T-helper 17 cell (primary cell): Measurements from ENCODE around the gene GALNT2. TPM values are rescaled to one million over a fixed set of nuclear protein-coding genes. Genes with fewer than 3 reads are reported as not detected.

Experiments used
- ATAC-seq: fragments of 150-1000 bp; cut with Tn5 transposase; 2 replicates; pipeline ENCODE4 v1.10.0; 2021; ENCODE audit warnings: mild to moderate bottlenecking, moderate library complexity
- DNase-seq, 3 donors: peaks; one replicate each; pipeline versions ENCODE4 v3.0.0 to v3.0.0-alpha.2; 2020 to 2021
- H3K9me3 ChIP-seq: one replicate; pipeline ENCODE4 v1.7.0; 2013; ENCODE audit warnings: low read length, mild to moderate bottlenecking; ENCODE audit not compliant: control insufficient read depth, poor library complexity, severe bottlenecking
- H3K27ac Mint-ChIP-seq: one replicate; pipeline ENCODE4 v1.8.0; 2022; ENCODE audit warnings: mild to moderate bottlenecking, moderate library complexity, mixed read lengths
- H3K27me3 Mint-ChIP-seq: one replicate; pipeline ENCODE4 v1.8.0; 2022; ENCODE audit warnings: mixed read lengths
- H3K36me3 Mint-ChIP-seq: one replicate; pipeline ENCODE4 v1.8.0; 2022; ENCODE audit warnings: low read depth, mixed read lengths
- H3K4me1 Mint-ChIP-seq: one replicate; pipeline ENCODE4 v1.8.0; 2022; ENCODE audit warnings: mild to moderate bottlenecking, mixed read lengths
- H3K4me3 Mint-ChIP-seq: one replicate; pipeline ENCODE4 v1.8.0; 2022; ENCODE audit warnings: mild to moderate bottlenecking, moderate library complexity, mixed read lengths
- total RNA-seq, 4 donors: library from RNA in 2 of 4; stranded (reverse) in 2 of 4; gene quantifications; one replicate each; pipeline ENCODE4 v1.2.3 and lab custom pipeline; 2022 to 2026

The GALNT2 gene
- total RNA-seq, 2 donors from 2014 or later: 16.6 to 19.8 TPM

DNA sequence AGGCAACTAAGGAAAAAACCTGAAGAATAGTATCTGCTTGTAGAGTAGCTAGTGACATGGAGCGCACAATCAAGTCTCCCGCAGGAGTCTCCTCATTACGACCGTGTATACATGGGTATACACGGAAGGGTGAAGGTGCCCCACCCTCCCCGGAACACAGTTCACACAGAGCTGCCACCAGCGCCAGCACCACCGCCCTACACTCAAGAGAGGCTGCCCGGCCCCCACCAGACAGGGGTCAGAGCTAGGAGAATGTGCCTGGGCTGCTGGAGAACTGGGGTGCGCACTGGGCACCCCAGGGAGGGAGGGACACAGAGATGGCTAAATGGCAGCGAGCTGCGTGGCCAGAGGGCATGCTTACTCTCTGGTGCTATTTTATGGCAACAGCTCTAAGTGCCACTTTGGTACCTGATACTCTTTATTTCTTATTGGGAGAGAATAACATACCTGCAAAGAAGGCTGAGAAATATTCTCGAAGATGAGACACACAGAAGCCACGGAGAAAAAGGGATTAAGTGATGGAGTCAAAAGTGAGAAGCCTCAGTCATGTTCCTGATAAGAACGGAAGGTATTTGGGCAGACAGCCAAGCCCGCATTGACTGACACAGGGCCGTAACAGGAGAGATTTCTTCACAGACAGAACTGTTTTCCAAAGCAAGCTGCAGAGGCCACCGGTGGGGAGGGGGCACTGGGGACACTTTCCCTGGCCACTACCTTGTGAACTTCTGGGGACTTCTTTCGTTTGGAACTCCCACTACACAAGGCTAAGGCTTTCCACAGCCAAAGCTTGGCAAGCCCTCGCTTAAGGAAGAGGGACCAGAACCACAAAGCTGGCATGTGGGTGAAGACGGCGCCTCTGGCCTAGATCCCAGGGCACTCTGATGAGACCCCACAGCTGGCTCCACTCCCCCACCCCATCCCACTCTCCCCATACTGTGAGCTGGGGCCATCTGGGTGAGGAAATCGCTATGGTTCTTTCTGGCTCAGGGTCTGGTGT is 251.1 kb downstream of the GALNT2 start:
- H3K4me3 Mint-ChIP-seq: no peak overlapping the region
- DNase-seq (no peak), ATAC-seq (no peak)
- no peak overlapping the region for H3K27ac Mint-ChIP-seq
- peaks cover 1% of the 10 kb centered on the region for H3K4me1 Mint-ChIP-seq
- no peaks in the 10 kb centered on the region for H3K9me3 ChIP-seq
- H3K27me3 Mint-ChIP-seq: peaks cover 16% of the 10 kb centered on the region
- H3K36me3 Mint-ChIP-seq: no peaks in the 10 kb centered on the region

DNA sequence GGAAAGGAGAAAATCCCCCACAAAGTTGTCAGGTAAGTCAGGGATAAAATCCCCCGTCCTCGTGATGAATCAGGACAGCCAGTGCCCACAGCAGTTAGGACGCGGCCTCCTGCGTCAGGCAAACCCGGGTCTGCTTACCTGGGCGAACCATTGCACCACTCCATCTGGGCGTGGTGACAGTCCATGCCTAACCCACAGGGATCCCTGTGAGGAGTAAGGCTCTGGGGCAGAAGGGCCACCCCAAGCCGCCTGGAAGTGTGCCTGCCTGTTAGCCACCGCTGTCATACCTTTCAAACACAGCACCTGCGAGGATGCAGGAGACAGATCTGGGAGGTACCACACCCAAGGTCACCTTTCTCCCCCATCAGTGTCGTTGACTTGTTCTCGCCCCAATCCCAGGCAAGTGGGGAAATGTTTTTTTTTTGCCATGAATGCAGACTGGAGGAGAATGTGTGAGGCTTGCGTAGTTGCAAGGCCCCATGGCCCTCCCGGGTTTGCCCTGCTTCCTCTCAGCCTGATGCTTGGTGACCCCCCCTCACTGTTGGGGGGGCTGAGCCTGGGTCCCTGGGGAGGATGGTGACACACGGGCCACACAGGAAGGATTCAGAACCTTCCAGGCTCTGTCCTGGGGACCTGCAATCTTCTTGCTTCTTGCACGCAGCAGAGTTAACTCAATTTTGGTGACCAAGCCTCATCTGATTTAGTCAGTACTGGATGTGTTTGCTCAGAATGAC is 252.1 kb downstream of the GALNT2 start:
- no peak for ATAC-seq
- Mint-ChIP-seq H3K4me3 (no peak overlapping the region), H3K4me1 (no peaks in the 10 kb centered on the region), H3K36me3 (no peaks in the 10 kb centered on the region), H3K27ac (no peak overlapping the region), H3K27me3 (peaks cover 13% of the 10 kb centered on the region)
- H3K9me3 ChIP-seq: no peaks in the 10 kb centered on the region
- DNase-seq: no peak

DNA sequence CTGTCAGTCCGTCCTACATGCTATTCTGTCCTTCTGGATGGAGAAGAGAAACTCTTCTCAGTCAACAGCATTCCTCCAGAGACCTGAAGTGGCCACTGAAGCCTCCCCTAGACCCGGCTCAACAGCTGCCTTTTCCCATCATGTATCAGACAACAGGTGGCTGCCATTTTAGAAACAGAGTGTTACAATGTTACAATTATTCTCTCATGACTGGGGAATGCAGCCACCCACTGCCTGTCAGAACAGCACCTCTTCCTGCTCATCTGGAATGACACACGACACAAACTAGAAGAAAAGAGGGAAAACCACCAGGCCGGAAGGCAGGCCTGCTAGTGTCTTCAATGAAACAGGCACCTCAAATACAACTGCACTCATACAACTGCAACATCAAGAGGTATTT is 253.8 kb downstream of the GALNT2 start:
- no peak overlapping the region for H3K27ac Mint-ChIP-seq
- no peak overlapping the region for H3K4me3 Mint-ChIP-seq

DNA sequence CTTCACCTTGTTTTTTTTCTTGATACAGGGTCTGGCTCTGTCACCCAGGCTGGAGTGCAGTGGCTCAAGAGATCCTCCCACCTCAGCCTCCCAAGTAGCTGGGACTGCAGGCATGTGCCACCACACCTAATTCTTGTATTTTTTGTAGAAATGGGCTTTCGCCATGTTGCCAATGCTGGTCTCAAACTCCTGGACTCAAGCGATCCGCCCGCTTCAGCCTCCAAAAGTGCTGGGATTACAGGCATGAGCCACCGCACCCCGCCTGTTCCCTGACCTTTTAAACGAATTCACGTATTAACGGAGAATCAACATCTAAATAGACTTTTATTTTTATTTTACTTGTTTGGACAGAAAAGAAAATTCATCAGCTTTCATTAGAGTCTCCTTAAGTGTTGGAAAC is 254.3 kb downstream of the GALNT2 start:
- ATAC-seq: no peak

More for the DNA sequence above, 253.8 kb downstream of the GALNT2 start:
- Mint-ChIP-seq H3K27me3 (peaks cover 13% of the 10 kb centered on the region), H3K36me3 (no peaks in the 10 kb centered on the region), H3K4me1 (no peaks in the 10 kb centered on the region)
- ATAC-seq (no peak), DNase-seq (no peak)
- no peaks in the 10 kb centered on the region for H3K9me3 ChIP-seq

DNA sequence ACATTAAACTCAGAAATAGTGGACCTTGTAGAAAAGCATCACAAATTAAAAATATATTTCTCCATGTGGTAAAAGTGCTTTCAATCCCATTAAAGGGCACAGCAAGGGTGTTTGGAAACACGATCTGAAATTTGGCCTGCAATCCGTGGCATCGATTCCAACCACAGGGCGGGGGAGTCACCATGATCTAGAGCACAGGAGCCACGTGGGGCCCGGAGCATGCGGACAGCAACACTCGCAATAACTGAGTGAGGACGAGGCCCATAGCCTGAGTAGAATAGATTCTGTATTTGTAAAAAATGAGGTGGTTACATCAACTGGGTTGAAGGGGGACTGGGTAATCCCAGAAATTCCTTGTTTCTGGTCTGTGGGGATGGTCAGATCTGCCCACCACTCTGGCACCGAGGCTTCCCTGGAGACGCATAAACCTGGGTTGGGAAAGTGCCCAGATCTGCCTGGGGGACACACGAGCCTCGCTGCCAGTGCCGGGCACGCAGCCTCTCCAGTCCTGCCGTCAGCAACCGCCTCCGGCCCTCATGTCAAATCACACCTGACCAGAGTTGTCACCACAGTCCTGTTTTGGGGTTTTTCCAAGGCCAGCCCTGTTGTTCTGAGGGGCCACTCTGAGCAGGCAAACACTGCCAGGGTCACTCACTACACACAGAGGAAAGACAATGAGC is 254.8 kb downstream of the GALNT2 start:
- no peak for ATAC-seq
- no peak overlapping the region for H3K4me3 Mint-ChIP-seq
- no peaks in the 10 kb centered on the region for H3K9me3 ChIP-seq
- no peaks in the 10 kb centered on the region for H3K36me3 Mint-ChIP-seq
- H3K4me1 Mint-ChIP-seq: no peaks in the 10 kb centered on the region
- DNase-seq: no peak
- H3K27me3 Mint-ChIP-seq: peaks cover 17% of the 10 kb centered on the region
- H3K27ac Mint-ChIP-seq: no peak overlapping the region

More for the DNA sequence above, 254.3 kb downstream of the GALNT2 start:
- no peaks in the 10 kb centered on the region for H3K9me3 ChIP-seq
- Mint-ChIP-seq H3K36me3 (no peaks in the 10 kb centered on the region), H3K4me3 (no peak overlapping the region), H3K4me1 (no peaks in the 10 kb centered on the region), H3K27me3 (peaks cover 13% of the 10 kb centered on the region), H3K27ac (no peak overlapping the region)
- no peak for DNase-seq

DNA sequence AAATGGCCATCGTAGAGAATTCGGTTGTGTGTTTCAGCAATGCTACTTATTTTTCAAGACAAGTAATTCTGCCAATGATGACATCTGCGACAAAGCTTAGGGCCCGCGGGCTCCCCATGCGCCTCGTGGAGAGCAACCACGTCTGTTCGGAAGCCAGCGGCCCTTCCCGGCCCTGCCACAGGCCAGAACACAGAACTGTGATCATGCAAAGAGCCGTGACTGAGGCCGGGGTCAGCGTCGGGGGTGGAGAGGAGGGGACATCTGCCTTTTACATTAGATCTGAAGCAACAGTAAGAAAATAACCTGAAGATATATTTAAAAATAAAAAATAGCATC is 255.4 kb downstream of the GALNT2 start:
- no peak overlapping the region for H3K4me3 Mint-ChIP-seq
- DNase-seq (no peak), ATAC-seq (no peak)
- no peak overlapping the region for H3K27ac Mint-ChIP-seq
- no peaks in the 10 kb centered on the region for H3K36me3 Mint-ChIP-seq
- no peaks in the 10 kb centered on the region for H3K9me3 ChIP-seq
- no peaks in the 10 kb centered on the region for H3K4me1 Mint-ChIP-seq
- H3K27me3 Mint-ChIP-seq: peaks cover 17% of the 10 kb centered on the region

DNA sequence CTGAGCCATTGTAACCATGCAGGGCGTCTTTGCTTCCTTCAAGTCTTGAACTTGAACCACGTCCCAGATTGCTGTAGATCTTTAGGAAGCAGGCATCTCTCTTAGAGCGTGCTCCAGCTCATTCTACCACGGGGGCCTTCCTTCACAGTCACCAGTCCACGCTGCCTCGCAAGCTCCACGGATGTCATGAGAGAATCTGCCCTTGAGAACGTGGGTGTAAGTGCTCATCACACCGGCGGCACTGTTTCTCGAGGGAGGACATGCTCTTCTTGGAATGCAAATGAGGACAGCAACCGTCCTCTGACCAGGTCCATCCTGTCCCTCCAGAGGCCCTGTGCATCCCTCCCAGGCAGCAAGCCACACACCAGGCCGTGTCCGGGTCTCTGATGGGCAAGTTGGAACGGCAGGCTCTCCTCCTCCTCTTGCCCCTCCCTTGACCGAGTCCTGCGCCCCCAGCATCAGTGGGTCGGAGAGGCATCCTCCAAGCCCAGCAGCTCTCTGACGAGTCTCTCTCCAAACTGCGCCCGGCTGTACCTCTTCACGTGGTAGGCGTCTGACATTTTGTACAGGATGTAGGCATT is 256.0 kb downstream of the GALNT2 start:
- DNase-seq (no peak), ATAC-seq (no peak)
- no peaks in the 10 kb centered on the region for H3K9me3 ChIP-seq
- no peaks in the 10 kb centered on the region for H3K36me3 Mint-ChIP-seq
- H3K4me3 Mint-ChIP-seq: no peak overlapping the region
- peaks cover 4% of the 10 kb centered on the region for H3K4me1 Mint-ChIP-seq
- H3K27ac Mint-ChIP-seq: no peak overlapping the region
- H3K27me3 Mint-ChIP-seq: peaks cover 19% of the 10 kb centered on the region

GRCh38 chr1:230323686-230324085 is 256.6 kb downstream of the GALNT2 start:
- no peak for ATAC-seq
- Mint-ChIP-seq H3K27me3 (peaks cover 24% of the 10 kb centered on the region), H3K27ac (no peak overlapping the region)

GRCh38 chr1:230326971-230327891 is 260.2 kb downstream of the GALNT2 start:
- Mint-ChIP-seq H3K4me1 (peaks cover 6% of the 10 kb centered on the region), H3K27me3 (peaks cover 16% of the 10 kb centered on the region), H3K27ac (no peak overlapping the region), H3K36me3 (no peaks in the 10 kb centered on the region), H3K4me3 (no peak overlapping the region)
- ATAC-seq: no peak
- H3K9me3 ChIP-seq: no peaks in the 10 kb centered on the region
- DNase-seq: no peak

More at GRCh38 chr1:230323686-230324085, 256.6 kb downstream of the GALNT2 start:
- no peaks in the 10 kb centered on the region for H3K9me3 ChIP-seq
- Mint-ChIP-seq H3K4me1 (peaks cover 6% of the 10 kb centered on the region), H3K4me3 (no peak overlapping the region), H3K36me3 (no peaks in the 10 kb centered on the region)
- DNase-seq: no peak

GRCh38 chr1:230327892-230328284 is 260.9 kb downstream of the GALNT2 start:
- Mint-ChIP-seq H3K27ac (no peak overlapping the region), H3K4me1 (peaks cover 6% of the 10 kb centered on the region), H3K27me3 (peaks cover 17% of the 10 kb centered on the region), H3K4me3 (peak overlapping the region; percentile 71), H3K36me3 (no peaks in the 10 kb centered on the region)
- DNase-seq (no peak), ATAC-seq (no peak)
- H3K9me3 ChIP-seq: no peaks in the 10 kb centered on the region

GRCh38 chr1:230328342-230329015 is 261.4 kb downstream of the GALNT2 start:
- peak overlapping the region; percentile 71 for H3K4me3 Mint-ChIP-seq
- H3K9me3 ChIP-seq: no peaks in the 10 kb centered on the region
- H3K27ac Mint-ChIP-seq: no peak overlapping the region
- no peaks in the 10 kb centered on the region for H3K36me3 Mint-ChIP-seq
- DNase-seq (no peak), ATAC-seq (no peak)
- peaks cover 23% of the 10 kb centered on the region for H3K27me3 Mint-ChIP-seq
- peaks cover 6% of the 10 kb centered on the region for H3K4me1 Mint-ChIP-seq

DNA sequence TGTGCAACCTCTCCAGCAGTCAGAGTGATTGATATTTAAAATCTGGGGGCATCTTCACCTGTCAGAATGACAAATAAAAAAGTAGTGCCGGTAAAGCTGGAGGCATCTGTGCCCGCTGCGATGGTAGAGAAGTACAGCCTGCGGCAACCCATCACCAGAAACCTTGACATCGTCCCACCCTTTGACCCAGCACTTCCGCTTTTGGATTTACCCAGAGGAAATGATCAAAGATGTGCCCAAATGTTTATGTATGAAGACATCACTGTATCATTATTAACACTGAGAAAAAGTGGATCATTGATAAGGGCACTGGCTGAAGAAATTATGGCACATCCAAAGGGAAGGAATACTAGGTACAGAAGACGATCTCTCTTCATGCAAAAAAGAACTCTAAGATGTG is 263.1 kb downstream of the GALNT2 start:
- Mint-ChIP-seq H3K27ac (no peak overlapping the region), H3K27me3 (peaks cover 33% of the 10 kb centered on the region), H3K4me1 (peaks cover 6% of the 10 kb centered on the region), H3K36me3 (no peaks in the 10 kb centered on the region), H3K4me3 (no peak overlapping the region)
- DNase-seq (no peak), ATAC-seq (no peak)
- no peaks in the 10 kb centered on the region for H3K9me3 ChIP-seq
